NB4 (cell line): ENCODE results near the gene CACTIN.
A peak's percentile ranks its signal among the peaks of the same experiment; 100 is the strongest.

Source experiments
- MYC ChIP-seq: IDR thresholded peaks from 2 replicates; pipeline ENCODE4 v1.6.1; 2011; ENCODE audit warnings: low read depth, low read length
- TF ChIP-seq, protein P1 (sequence below): IDR thresholded peaks from one replicate; pipeline ENCODE4 v1.5.1; 2012; ENCODE audit warnings: low read depth, low read length

- TF ChIP-seq, protein P1, sequence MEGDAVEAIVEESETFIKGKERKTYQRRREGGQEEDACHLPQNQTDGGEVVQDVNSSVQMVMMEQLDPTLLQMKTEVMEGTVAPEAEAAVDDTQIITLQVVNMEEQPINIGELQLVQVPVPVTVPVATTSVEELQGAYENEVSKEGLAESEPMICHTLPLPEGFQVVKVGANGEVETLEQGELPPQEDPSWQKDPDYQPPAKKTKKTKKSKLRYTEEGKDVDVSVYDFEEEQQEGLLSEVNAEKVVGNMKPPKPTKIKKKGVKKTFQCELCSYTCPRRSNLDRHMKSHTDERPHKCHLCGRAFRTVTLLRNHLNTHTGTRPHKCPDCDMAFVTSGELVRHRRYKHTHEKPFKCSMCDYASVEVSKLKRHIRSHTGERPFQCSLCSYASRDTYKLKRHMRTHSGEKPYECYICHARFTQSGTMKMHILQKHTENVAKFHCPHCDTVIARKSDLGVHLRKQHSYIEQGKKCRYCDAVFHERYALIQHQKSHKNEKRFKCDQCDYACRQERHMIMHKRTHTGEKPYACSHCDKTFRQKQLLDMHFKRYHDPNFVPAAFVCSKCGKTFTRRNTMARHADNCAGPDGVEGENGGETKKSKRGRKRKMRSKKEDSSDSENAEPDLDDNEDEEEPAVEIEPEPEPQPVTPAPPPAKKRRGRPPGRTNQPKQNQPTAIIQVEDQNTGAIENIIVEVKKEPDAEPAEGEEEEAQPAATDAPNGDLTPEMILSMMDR, result no peak
- TF ChIP-seq MYC, result peak; percentile 66
Observed at GRCh38 chr19:3608079-3608641, 18.4 kb downstream of the CACTIN start.
